Measurements from ENCODE around the gene GNG12.

Gene GNG12

DNA sequence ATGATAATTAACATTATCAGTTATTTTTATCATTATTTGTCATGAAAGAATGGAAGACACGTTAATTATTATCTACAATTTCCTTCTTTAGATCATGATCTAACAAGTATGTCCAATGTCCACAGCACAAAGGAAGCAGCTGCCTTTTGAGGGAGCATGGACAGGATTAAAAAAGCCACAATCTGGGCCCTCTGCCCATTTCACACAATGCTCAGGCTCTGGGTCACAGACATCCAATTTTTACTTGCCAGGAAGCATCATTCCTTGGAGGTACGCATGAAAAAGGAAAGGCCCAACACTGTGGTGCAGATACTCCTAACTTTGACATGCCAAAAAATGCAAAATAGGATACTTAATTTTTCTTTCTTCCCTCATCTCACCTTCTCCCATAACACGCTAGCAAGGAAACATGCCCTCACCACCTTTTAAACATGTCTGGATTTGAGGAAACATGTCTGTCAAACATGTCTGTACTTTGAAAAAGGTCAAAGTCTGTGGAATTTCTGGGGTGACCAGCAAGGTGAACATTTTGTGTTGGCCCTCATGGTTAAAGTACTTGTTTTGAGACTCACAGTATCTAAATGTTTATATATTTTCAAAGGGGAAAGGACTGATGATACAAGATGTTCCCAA, 108.2 kb downstream of the GNG12 start:
- H3K36me3 Mint-ChIP-seq: no peaks in the 10 kb centered on the region
- DNase-seq: no peak
- CTCF ChIA-PET: no interaction called here
- no peak overlapping the region for H3K27ac Mint-ChIP-seq
- peaks cover 5% of the 10 kb centered on the region for H3K4me1 Mint-ChIP-seq
- no peak overlapping the region for H3K4me3 Mint-ChIP-seq
- peaks cover 11% of the 10 kb centered on the region for H3K27me3 Mint-ChIP-seq
- no peaks in the 10 kb centered on the region for H3K9me3 Mint-ChIP-seq

- Mint-ChIP-seq H3K4me3 (no peak overlapping the region), H3K27me3 (peaks cover 7% of the 10 kb centered on the region), H3K27ac (no peak overlapping the region), H3K36me3 (no peaks in the 10 kb centered on the region), H3K4me1 (peaks cover 5% of the 10 kb centered on the region), H3K9me3 (no peaks in the 10 kb centered on the region)
- no peak for DNase-seq
- CTCF ChIA-PET: no interaction called here
Measured at GRCh38 chr1:67723620-67724019, 109.6 kb downstream of the GNG12 start.

GRCh38 chr1:67723126-67723525, 110.1 kb downstream of the GNG12 start:
- Mint-ChIP-seq H3K27ac (no peak overlapping the region), H3K36me3 (no peaks in the 10 kb centered on the region), H3K27me3 (peaks cover 6% of the 10 kb centered on the region), H3K4me3 (no peak overlapping the region), H3K4me1 (peaks cover 5% of the 10 kb centered on the region), H3K9me3 (no peaks in the 10 kb centered on the region)
- no peak for DNase-seq
- CTCF ChIA-PET: no interaction called here

GRCh38 chr1:67722292-67722944, 110.8 kb downstream of the GNG12 start:
- H3K27me3 Mint-ChIP-seq: peaks cover 4% of the 10 kb centered on the region
- DNase-seq: no peak
- H3K27ac Mint-ChIP-seq: no peak overlapping the region
- H3K9me3 Mint-ChIP-seq: no peaks in the 10 kb centered on the region
- H3K36me3 Mint-ChIP-seq: no peaks in the 10 kb centered on the region
- no peak overlapping the region for H3K4me3 Mint-ChIP-seq
- H3K4me1 Mint-ChIP-seq: peaks cover 5% of the 10 kb centered on the region
- CTCF ChIA-PET: interaction anchor here (0.7 to 1.5 kb wide), 2 partner anchors 10 to 43 kb away, joined by 3 to 5 read pairs; no protein-coding TSS in a partner anchor

GRCh38 chr1:67721650-67722291, 111.5 kb downstream of the GNG12 start:
- Mint-ChIP-seq H3K4me3 (no peak overlapping the region), H3K9me3 (no peaks in the 10 kb centered on the region), H3K4me1 (peaks cover 5% of the 10 kb centered on the region), H3K36me3 (no peaks in the 10 kb centered on the region), H3K27me3 (peaks cover 4% of the 10 kb centered on the region), H3K27ac (no peak overlapping the region)
- DNase-seq: no peak
- CTCF ChIA-PET: interaction anchor here (0.7 to 1.5 kb wide), 2 partner anchors 10 to 44 kb away, joined by 3 to 5 read pairs; no protein-coding TSS in a partner anchor

DNA sequence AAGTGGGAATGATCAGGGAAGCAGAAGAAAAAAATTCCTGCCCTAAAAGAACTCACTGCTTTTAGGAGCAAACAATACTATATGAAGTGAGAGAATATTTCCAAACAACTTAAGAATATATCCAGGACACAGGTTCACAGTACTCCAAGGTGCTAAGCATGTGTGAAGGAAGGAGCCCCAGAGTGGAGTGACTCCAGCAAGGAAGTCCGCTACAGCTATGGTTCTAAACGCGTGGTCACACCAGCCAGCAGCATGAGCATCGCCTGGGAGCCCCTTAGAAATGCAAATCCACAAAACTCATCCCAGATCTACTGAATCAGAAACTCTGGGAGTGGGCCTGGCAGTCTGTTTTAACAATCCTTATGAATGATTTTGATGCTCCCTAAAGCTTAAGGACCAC, 112.2 kb downstream of the GNG12 start:
- H3K4me3 Mint-ChIP-seq: no peak overlapping the region
- H3K9me3 Mint-ChIP-seq: no peaks in the 10 kb centered on the region
- DNase-seq: no peak
- H3K27ac Mint-ChIP-seq: no peak overlapping the region
- peaks cover 4% of the 10 kb centered on the region for H3K27me3 Mint-ChIP-seq
- peaks cover 3% of the 10 kb centered on the region for H3K4me1 Mint-ChIP-seq
- H3K36me3 Mint-ChIP-seq: no peaks in the 10 kb centered on the region
- CTCF ChIA-PET: interaction anchor here (1.5 kb wide), 1 partner anchor 9 kb away, joined by 5 read pairs; no protein-coding TSS in a partner anchor

DNA sequence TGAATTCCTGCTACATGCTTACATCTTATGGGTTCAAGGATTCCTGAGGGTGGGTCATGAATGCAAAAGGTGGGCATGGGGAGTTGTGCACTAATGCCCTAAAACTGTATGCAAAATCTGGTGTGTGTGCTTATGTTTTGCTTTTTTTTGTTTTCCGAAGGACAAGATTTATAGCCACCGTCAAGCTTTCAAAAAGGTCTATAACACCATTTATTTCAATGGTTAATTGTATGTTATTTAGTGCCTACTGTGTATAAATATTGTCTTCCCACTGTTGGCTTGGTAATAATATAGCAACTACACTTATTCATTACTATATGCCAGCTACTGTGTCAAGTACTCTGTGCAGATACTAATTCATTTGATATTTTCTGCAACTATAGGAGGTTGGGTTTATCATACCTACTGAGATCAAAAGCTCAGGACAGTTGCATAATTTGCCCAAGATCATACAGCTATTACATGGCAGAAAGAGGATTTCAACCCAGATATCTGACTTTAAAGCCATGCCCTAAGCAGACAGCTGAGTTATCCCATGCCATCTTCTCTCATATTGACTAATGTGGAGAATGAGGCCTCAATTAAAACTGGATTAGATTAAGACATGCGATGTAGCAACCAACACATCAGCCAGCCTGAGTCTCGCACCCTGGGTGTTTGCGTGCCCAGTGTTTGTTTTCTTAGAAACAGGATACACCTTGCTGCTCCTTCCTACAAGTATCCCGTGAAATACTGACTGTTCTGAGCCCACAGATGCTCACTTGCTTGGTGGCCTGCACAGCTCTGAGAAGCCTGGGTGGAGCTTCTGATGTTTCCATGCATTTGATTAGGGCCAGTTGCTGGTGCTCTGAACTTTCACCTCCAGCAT, 113.7 kb downstream of the GNG12 start:
- no peak overlapping the region for H3K4me3 Mint-ChIP-seq

DNA sequence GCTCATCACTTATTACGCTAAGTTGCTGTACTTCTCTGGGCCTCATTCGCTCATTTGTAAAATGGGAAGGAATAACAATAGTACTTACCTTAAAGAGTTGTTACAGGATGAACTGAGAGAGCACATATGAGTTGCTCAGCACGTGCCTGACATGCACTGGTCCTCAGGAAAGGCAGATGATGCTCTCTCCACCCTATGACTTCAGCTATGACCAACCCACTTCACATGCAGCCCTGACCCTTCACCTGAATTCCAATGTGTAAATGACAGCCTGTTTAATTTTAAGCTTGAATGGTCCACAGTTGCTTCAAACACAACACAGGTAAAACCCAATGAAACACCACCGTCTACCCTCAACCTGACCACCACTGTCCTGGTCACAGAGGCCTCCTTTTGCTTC, 115.4 kb downstream of the GNG12 start:
- CTCF ChIA-PET: interaction anchor here (0.9 to 1.2 kb wide), 2 partner anchors 24 to 43 kb away, joined by 3 read pairs; no protein-coding TSS in a partner anchor
- Mint-ChIP-seq H3K9me3 (no peaks in the 10 kb centered on the region), H3K4me3 (no peak overlapping the region), H3K36me3 (no peaks in the 10 kb centered on the region), H3K27me3 (peaks cover 14% of the 10 kb centered on the region), H3K4me1 (no peaks in the 10 kb centered on the region), H3K27ac (no peak overlapping the region)
- no peak for DNase-seq

More for the DNA sequence above, 113.7 kb downstream of the GNG12 start:
- no peaks in the 10 kb centered on the region for H3K9me3 Mint-ChIP-seq
- CTCF ChIA-PET: interaction anchor here (1.0 to 1.1 kb wide), 3 partner anchors 15 to 184 kb away, joined by 3 to 5 read pairs (median 4); no protein-coding TSS in a partner anchor
- no peak for DNase-seq
- no peak overlapping the region for H3K27ac Mint-ChIP-seq
- H3K4me1 Mint-ChIP-seq: no peaks in the 10 kb centered on the region
- no peaks in the 10 kb centered on the region for H3K36me3 Mint-ChIP-seq
- peaks cover 11% of the 10 kb centered on the region for H3K27me3 Mint-ChIP-seq

- no peak overlapping the region for H3K27ac Mint-ChIP-seq
- CTCF ChIA-PET: no interaction called here
- DNase-seq: no peak
- no peak overlapping the region for H3K4me3 Mint-ChIP-seq
- peaks cover 3% of the 10 kb centered on the region for H3K4me1 Mint-ChIP-seq
- H3K27me3 Mint-ChIP-seq: peaks cover 18% of the 10 kb centered on the region
- H3K9me3 Mint-ChIP-seq: no peaks in the 10 kb centered on the region
- H3K36me3 Mint-ChIP-seq: no peaks in the 10 kb centered on the region
Measured at GRCh38 chr1:67716800-67717199, 116.5 kb downstream of the GNG12 start.

DNA sequence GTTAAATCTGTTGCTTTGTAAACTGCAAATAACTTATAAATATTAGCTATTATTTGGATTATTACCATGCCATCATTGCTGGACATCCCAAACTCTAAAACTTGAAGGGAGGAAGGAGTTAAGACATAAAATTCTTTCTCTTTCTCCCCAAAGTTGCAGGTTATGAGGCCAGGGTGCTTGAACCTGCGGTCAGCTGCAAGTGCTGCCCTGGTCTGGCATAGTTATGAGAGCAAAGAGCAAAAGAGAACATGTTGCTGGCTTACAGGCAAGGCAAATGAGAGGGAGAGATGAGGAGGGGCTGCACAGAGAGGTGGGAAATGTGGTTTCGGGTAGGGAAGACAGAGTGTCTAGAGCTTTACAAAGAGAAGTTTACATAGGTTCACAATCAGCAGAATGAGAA, 117.4 kb downstream of the GNG12 start:
- DNase-seq: no peak
- Mint-ChIP-seq H3K9me3 (no peaks in the 10 kb centered on the region), H3K36me3 (no peaks in the 10 kb centered on the region), H3K27ac (no peak overlapping the region), H3K4me1 (peaks cover 8% of the 10 kb centered on the region), H3K4me3 (no peak overlapping the region), H3K27me3 (peaks cover 18% of the 10 kb centered on the region)
- CTCF ChIA-PET: interaction anchor here (0.8 to 1.6 kb wide), 2 partner anchors 45 to 919 kb away, joined by 3 to 5 read pairs; no protein-coding TSS in a partner anchor

DNA sequence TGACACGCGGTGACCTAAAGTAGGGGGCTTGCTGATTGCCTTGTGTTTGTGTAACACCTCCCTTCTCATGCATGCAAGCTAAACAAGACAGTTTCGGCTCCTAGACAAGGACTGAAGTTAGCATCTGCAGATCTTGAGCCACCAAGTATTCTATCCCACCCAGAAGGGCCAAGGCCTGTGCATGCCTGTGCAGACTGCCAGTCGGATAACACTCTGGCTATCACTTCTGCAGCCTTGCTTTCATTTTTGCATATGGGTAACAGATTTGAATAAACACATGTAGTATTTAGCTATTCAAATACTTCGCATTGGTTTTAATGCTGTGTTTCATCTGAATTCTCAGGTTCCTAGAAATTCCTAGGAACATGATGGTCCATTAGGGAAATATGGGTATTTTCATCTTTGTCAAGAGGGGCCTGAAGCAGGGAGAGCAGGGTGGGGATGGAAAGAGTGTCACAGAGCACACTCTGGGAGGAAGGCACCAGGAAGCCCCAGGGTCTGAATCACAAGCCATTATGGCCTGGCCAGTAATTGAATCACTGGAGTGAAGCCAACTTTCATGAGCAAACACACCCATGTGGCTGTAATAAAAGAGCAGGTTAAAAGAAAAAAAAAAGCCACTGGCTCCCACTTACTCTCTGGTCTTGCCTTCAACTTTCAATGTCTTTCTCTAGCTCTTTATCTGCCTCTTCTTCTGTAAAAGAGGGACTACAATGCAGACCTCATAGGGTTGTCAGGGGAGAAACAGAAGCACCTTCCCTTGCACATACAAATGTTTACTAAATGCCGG, 120.0 kb downstream of the GNG12 start:
- Mint-ChIP-seq H3K4me3 (no peak overlapping the region), H3K4me1 (peaks cover 8% of the 10 kb centered on the region), H3K27me3 (peaks cover 15% of the 10 kb centered on the region), H3K27ac (no peak overlapping the region), H3K36me3 (no peaks in the 10 kb centered on the region), H3K9me3 (no peaks in the 10 kb centered on the region)
- no peak for DNase-seq
- CTCF ChIA-PET: interaction anchor here (0.6 kb wide), 1 partner anchor 45 kb away, joined by 3 read pairs; no protein-coding TSS in a partner anchor

DNA sequence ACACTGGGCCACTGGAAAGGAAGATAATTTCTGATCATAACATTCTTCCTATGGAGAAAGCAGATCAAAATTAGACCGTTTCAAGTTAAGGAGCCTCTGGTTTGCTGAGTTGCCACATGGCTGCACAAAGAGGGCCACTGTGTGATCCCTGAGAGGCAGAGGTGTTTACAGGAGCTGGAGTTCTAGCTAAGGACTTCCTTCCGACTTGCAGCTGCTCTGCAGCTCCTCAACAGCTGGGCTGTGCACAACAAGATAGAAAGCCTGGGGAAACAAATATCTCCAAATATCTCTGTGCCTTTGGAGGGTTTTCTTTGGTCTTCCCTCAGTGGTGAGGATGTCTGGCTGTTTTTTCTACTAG, 121.4 kb downstream of the GNG12 start:
- H3K4me3 Mint-ChIP-seq: no peak overlapping the region
- CTCF ChIA-PET: interaction anchor here (1.1 to 1.3 kb wide), 2 partner anchors 10 to 55 kb away, joined by 3 to 5 read pairs; no protein-coding TSS in a partner anchor

GRCh38 chr1:67711158-67711854, 122.0 kb downstream of the GNG12 start:
- peaks cover 21% of the 10 kb centered on the region for H3K27me3 Mint-ChIP-seq
- H3K4me3 Mint-ChIP-seq: no peak overlapping the region
- H3K27ac Mint-ChIP-seq: no peak overlapping the region
- no peaks in the 10 kb centered on the region for H3K36me3 Mint-ChIP-seq
- H3K9me3 Mint-ChIP-seq: no peaks in the 10 kb centered on the region
- CTCF ChIA-PET: interaction anchor here (1.1 to 1.5 kb wide), 3 partner anchors 10 to 56 kb away, joined by 3 to 5 read pairs (median 5); no protein-coding TSS in a partner anchor
- no peak for DNase-seq
- H3K4me1 Mint-ChIP-seq: peaks cover 8% of the 10 kb centered on the region

More for the DNA sequence above, 121.4 kb downstream of the GNG12 start:
- H3K9me3 Mint-ChIP-seq: no peaks in the 10 kb centered on the region
- H3K36me3 Mint-ChIP-seq: no peaks in the 10 kb centered on the region
- H3K4me1 Mint-ChIP-seq: peaks cover 8% of the 10 kb centered on the region
- no peak for DNase-seq
- H3K27me3 Mint-ChIP-seq: peaks cover 15% of the 10 kb centered on the region
- H3K27ac Mint-ChIP-seq: no peak overlapping the region
